Gastrocnemius medialis (tissue), 4 donors: ENCODE data around the gene STPG4. TPM values are rescaled to one million over a fixed set of nuclear protein-coding genes. Genes with fewer than 3 reads are reported as not detected.
A peak's percentile ranks its signal among the peaks of the same experiment; 100 is the strongest.

ENCODE experiments used
- ATAC-seq, 2 donors: fragments of 150-250 bp; one replicate each; pipeline ENCODE4 v1.9.1; 2016
- DNase-seq, 2 donors: peaks; one replicate each; pipeline ENCODE4 v3.0.0-alpha.2; 2019
- H3K27ac ChIP-seq, 4 donors: fragments of 200-600 bp; sonication (generic); 1 replicate in 1 of 4; 2 replicates in 3 of 4; pipeline ENCODE4 v1.5.1; 2016 to 2018; ENCODE audit warnings: mild to moderate bottlenecking in 2 of 4, moderate library complexity in 1 of 4
- H3K27me3 ChIP-seq, 3 donors: fragments of 200-600 bp; sonication (generic) in 2 of 3; 1 replicate in 1 of 3; 2 replicates in 2 of 3; pipeline versions ENCODE4 v1.5.1 to v1.6.0; 2016 to 2019; ENCODE audit warnings: mild to moderate bottlenecking in 1 of 3, moderate library complexity in 1 of 3
- H3K36me3 ChIP-seq, 2 donors: fragments of 200-600 bp; sonication (generic) in 1 of 2; one replicate each; pipeline ENCODE4 v1.5.1; 2017 to 2018
- H3K4me1 ChIP-seq, 2 donors: fragments of 200-600 bp; sonication (generic) in 1 of 2; one replicate each; pipeline ENCODE4 v1.5.1; 2016 to 2017; ENCODE audit warnings: mild to moderate bottlenecking in 2 of 2
- H3K4me3 ChIP-seq, 4 donors: fragments of 200-600 bp; sonication (generic) in 3 of 4; 1 replicate in 1 of 4; 2 replicates in 3 of 4; pipeline ENCODE4 v1.5.1; 2016 to 2019; ENCODE audit warnings: mild to moderate bottlenecking in 2 of 4
- H3K9me3 ChIP-seq, 3 donors: fragments of 200-600 bp; sonication (generic) in 2 of 3; 1 replicate in 1 of 3; 2 replicates in 2 of 3; pipeline ENCODE4 v1.5.1; 2016 to 2019
- POLR2A ChIP-seq, 2 donors: fragments of 450-650 bp; IDR thresholded peaks; one replicate each; pipeline ENCODE4 v1.6.1; 2017; ENCODE audit warnings: antibody characterized with exemption in 2 of 2, mild to moderate bottlenecking in 2 of 2, moderate library complexity in 2 of 2
- in situ Hi-C, 4 donors: fragments of 200-750 bp; cut with MboI; loops; one replicate each; pipeline versions ENCODE4 v1.15.0 to v1.8.0; 2017; ENCODE audit warnings: low sequenced_read_pairs in 4 of 4
- intact Hi-C: fragments of 100-400 bp; cut with DNase I; formaldehyde crosslinking; loops from one replicate; pipeline ENCODE4 v1.15.1; 2023; ENCODE audit warnings: low total_unique reads
- total RNA-seq, 4 donors: library from RNA; depleted of rRNA; stranded (reverse); fragments of >200 nt; gene quantifications; one replicate each; pipeline versions ENCODE4 v1.1.0 to v1.2.3, GENCODE V29; 2016
- TF ChIP-seq, protein P1 (sequence below), 5 experiments: fragments of 450-650 bp in 3 of 5; fragments of 200-600 bp in 2 of 5; sonication (generic) in 2 of 5; IDR thresholded peaks in 4 of 5; conservative IDR thresholded peaks in 1 of 5; 1 replicate in 4 of 5; 2 replicates in 1 of 5; pipeline ENCODE4 v1.5.1; 2016 to 2019; ENCODE audit warnings: antibody characterized with exemption in 5 of 5, mild to moderate bottlenecking in 3 of 5, moderate library complexity in 3 of 5

STPG4 gene
- total RNA-seq, 4 donors from 2014 or later: 0.33 TPM; not detected in 3

DNA sequence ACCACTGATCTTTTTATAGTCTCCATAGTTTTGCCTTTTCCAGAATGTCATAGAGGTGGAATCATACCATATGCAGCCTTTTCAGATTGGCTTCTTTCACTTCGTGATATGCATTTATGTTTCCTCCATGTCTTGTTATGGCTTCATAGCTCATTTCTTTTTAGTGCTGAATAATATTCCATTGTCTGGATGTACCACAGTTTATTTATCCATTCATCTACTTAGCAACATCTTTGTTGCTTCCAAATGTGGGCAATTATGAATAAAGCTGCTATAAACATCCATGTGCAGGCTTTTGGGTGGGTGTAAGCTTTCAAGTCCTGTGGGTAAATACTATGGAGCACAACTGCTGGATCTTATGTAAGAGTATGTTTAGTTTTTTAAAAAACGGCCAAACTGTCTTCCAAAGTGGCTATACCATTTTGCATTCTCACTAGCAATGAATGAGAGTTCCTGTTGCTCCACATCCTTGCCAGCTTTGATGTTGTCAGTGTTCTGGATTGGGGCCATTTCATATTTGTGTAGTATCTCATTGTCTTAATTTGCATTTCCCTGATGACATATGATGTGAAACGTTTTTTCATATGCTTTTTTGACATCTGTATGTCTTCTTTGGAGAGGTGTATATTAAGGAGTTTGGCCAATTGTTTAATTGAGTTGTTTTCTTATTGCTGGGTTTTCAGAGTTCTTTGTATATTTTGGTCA, 20.6 kb downstream of the STPG4 start:
- H3K4me3 ChIP-seq: no peak overlapping the region
- H3K4me1 ChIP-seq: peaks cover 0 to 4% of the 10 kb centered on the region in 2 donors
- DNase-seq (no peak), ATAC-seq (no peak)
- H3K9me3 ChIP-seq: no peaks in the 10 kb centered on the region
- H3K27ac ChIP-seq: no peak overlapping the region
- in situ Hi-C loops (no loop called here), intact Hi-C loops (no loop called here)
- H3K36me3 ChIP-seq: no peaks in the 10 kb centered on the region
- TF ChIP-seq, protein P1, sequence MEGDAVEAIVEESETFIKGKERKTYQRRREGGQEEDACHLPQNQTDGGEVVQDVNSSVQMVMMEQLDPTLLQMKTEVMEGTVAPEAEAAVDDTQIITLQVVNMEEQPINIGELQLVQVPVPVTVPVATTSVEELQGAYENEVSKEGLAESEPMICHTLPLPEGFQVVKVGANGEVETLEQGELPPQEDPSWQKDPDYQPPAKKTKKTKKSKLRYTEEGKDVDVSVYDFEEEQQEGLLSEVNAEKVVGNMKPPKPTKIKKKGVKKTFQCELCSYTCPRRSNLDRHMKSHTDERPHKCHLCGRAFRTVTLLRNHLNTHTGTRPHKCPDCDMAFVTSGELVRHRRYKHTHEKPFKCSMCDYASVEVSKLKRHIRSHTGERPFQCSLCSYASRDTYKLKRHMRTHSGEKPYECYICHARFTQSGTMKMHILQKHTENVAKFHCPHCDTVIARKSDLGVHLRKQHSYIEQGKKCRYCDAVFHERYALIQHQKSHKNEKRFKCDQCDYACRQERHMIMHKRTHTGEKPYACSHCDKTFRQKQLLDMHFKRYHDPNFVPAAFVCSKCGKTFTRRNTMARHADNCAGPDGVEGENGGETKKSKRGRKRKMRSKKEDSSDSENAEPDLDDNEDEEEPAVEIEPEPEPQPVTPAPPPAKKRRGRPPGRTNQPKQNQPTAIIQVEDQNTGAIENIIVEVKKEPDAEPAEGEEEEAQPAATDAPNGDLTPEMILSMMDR (IDR thresholded peaks at IDR 0.05 in 4 of 5, conservative IDR thresholded peaks at IDR 0.05 in 1 of 5): no peak
- no peak for TF ChIP-seq POLR2A (IDR thresholded peaks at IDR 0.05)
- no peaks in the 10 kb centered on the region for H3K27me3 ChIP-seq

DNA sequence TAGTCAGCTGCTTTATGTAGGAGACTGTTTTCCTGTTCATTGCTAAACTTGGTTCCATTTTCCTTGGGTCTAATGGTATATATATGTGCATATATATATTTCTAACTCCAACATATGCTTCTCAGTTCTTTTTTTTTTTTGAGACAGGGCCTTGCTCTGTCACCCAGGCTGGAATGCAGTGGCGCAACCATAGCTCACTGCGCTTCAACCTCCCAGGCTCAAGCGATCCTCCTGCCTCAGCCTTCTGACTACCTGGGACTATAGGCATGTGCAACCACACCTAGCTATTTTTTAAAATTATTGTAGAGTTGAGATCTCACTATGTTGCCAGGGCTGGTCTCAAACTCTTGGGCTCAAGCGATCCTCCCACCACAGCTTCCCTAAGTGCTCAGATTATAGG, 22.1 kb downstream of the STPG4 start:
- ATAC-seq (no peak), DNase-seq (no peak)
- H3K4me1 ChIP-seq: peaks cover 0 to 8% of the 10 kb centered on the region in 2 donors
- in situ Hi-C loops (no loop called here), intact Hi-C loops (no loop called here)
- no peaks in the 10 kb centered on the region for H3K27me3 ChIP-seq
- H3K27ac ChIP-seq: no peak overlapping the region
- H3K9me3 ChIP-seq: no peaks in the 10 kb centered on the region
- TF ChIP-seq, protein P1 (IDR thresholded peaks at IDR 0.05 in 4 of 5, conservative IDR thresholded peaks at IDR 0.05 in 1 of 5): no peak
- no peak overlapping the region for H3K4me3 ChIP-seq
- no peaks in the 10 kb centered on the region for H3K36me3 ChIP-seq

DNA sequence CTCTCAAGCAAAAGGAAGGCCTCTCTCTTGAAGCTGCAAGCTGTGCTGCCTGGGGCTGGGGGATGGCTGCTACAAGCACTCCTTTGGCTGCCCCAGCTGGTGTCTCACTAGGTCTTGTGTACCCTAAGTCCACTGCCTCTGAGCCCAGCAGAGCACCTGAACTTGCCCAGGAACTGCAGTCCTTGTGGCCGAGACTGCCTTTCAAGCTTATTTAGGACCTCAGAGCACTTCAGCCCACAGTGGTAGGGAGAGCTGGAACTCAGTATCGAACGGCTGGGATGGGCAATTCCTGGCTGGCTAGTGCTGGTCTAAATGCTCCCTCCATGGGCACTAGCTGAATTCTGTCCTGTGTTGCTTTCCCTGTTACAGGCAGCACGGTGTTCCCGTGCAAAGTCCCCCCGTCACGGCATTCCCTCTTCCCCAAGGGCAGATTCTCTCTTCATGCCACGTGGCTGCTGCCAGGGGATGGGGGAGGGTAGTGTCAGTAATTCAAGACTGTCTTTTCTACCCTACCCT, 25.9 kb downstream of the STPG4 start:
- intact Hi-C loops: no loop called here

DNA sequence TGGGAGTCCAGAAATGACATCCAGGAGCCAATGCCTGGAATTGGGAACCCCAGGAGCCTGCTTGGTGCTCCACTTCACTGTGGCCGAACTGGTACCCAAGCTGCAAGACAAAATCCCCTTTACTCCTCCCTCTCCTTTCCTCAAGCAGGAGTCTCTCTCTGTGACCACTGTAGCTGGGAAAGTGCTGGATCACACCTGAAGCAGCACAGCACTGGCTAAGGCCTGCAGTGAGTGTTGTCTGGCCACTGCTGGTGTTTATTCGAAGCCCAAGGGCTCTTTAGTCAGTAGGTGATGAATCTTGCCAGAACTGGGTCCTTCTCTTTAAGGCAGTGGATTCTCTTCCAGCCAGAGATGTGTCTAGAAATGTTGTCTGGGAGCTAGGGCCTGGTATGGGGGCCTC, 26.4 kb downstream of the STPG4 start:
- DNase-seq: no peak
- peak in 1 of 2 donors; percentile 6 for ATAC-seq
- Histone ChIP-seq H3K4me3 (no peak overlapping the region), H3K27me3 (no peaks in the 10 kb centered on the region), H3K4me1 (peaks cover 0 to 8% of the 10 kb centered on the region in 2 donors), H3K36me3 (no peaks in the 10 kb centered on the region), H3K9me3 (no peaks in the 10 kb centered on the region), H3K27ac (no peak overlapping the region)
- intact Hi-C loops: no loop called here
- in situ Hi-C loops: no loop called here
- TF ChIP-seq, protein P1 (IDR thresholded peaks at IDR 0.05 in 4 of 5, conservative IDR thresholded peaks at IDR 0.05 in 1 of 5): no peak
- no peak for TF ChIP-seq POLR2A (IDR thresholded peaks at IDR 0.05)

More for the DNA sequence above, 25.9 kb downstream of the STPG4 start:
- peak in 1 of 2 donors; percentile 21 for DNase-seq
- no peak for TF ChIP-seq POLR2A (IDR thresholded peaks at IDR 0.05)
- TF ChIP-seq, protein P1 (IDR thresholded peaks at IDR 0.05 in 4 of 5, conservative IDR thresholded peaks at IDR 0.05 in 1 of 5): no peak
- no peak overlapping the region for H3K4me3 ChIP-seq
- no peaks in the 10 kb centered on the region for H3K27me3 ChIP-seq
- ATAC-seq: peak; percentile 39 to 51
- H3K4me1 ChIP-seq: peaks cover 0 to 8% of the 10 kb centered on the region in 2 donors
- H3K27ac ChIP-seq: no peak overlapping the region
- H3K9me3 ChIP-seq: no peaks in the 10 kb centered on the region
- H3K36me3 ChIP-seq: no peaks in the 10 kb centered on the region
- in situ Hi-C loops: no loop called here
